Activated CD4-positive, alpha-beta T cell treated with anti-CD3 and anti-CD28 coated beads for 4 hours (primary cell): Measurements from ENCODE around the gene RPS6KC1.

Source experiments
- DNase-seq, 2 donors: peaks; one replicate each; pipeline ENCODE4 v3.0.0-alpha.2; 2020

RPS6KC1 gene

GRCh38 chr1:213244664-213245091 lies 193.6 kb downstream of the RPS6KC1 start:
- peak in 1 of 2 donors; percentile 12 for DNase-seq

GRCh38 chr1:213245260-213245910 lies 194.3 kb downstream of the RPS6KC1 start:
- DNase-seq: no peak

GRCh38 chr1:213247038-213247437 lies 196.0 kb downstream of the RPS6KC1 start:
- no peak for DNase-seq

DNA sequence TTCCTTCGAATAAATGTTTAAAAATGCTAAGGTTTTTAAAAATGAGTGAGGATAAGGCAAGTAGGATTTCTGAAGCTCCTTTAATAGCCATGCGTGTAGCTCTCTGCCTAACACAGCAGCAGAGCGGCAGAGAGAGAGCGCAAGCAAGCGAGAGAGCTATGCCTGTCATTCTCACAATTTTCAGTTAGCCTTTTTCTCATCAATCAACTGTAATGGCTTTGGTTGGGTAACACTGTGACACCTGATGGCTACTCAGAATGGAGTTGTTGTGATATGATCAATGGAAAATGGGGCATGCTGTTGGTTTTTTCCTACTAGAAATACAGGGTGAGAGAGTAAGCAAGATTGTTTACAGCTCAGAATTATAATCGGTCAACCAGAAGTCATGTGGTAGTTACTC lies 198.4 kb downstream of the RPS6KC1 start:
- no peak for DNase-seq

GRCh38 chr1:213250041-213250440 lies 199.0 kb downstream of the RPS6KC1 start:
- DNase-seq: no peak

DNA sequence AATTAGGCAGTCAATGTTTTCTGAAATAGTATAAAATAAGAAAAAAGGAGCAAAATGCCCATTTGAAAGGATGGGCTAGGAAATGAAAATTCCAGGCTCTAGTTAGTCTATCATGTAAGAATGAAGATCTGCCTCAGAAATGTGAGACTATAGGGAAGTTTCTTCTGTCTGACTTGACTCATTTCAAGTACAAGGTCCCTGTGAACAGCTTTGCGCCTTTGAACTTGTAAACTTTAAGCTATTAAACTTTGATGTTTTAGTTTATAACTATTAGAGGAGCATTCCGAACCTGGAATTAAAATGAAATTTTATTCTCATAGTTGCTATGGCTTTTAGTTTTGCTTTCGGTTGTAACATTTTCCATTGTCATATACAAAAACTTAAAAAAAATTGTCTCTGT lies 199.4 kb downstream of the RPS6KC1 start:
- DNase-seq: no peak

- no peak for DNase-seq
Observed at GRCh38 chr1:213251972-213252371, 200.9 kb downstream of the RPS6KC1 start.

DNA sequence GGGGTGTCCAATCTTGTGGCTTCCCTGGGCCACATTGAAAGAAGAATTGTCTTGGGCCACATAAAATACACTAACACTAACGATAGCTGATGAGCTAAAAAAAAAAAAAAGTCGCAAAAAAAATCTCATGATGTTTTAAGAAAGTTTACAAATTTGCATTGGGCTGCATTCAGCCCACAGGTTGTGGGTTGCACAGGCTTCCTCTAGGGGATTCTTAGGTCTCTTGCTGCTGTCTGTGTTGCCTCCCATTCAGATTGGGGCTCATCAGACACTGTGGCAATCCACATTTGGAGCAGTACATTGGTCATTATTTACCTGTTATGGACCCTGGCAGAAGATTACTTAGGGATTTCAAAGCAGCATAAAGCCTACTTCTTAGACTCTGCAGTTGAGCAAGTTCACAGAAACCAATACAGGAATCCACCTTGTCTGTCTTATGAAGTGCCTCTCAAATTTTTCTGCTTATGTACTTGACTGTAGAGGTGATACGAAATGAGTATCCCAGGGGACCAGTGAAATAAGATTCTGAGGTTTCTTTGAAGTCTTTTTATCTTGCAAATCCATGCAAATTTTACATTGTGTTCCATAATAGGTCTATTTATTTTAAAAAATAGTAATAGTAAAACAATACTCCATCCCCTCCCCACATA lies 205.5 kb downstream of the RPS6KC1 start:
- no peak for DNase-seq

DNA sequence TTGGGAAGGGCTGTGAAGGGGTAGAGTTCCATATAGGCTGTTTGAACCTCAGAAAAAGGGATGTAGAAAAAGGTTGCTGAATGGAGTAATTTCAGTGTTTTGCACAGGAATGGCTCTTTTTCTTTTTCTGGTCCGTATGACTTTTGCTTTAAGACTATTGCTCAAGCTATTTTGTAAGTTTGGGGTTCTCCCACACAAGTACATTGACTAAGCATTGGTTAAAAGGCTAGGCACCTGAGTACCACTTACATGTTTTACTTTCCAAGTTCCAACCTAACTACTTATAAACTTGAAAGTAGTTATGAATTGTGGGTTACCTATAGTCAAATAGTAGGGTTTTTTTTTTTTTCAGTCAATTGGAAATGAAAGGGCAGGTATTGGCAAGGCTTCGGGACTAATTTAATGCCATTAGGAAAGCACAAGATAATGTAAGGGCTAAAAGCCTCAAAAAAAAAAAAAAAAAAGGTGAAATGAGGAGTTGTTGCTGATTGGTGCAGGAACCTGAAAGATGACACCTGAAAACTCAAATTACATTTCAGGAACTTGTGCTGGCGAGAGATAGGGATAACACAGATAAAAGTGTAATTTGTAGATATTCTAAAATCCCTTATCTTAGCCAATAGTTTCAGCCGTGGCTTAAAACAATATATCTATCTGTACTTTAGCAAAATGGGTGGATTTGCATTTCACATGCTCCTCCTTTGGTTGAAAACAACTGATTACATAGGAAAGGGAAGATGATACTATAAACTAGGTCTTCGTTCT lies 209.5 kb downstream of the RPS6KC1 start:
- no peak for DNase-seq

- DNase-seq: no peak
Observed at GRCh38 chr1:213264531-213264930, 213.5 kb downstream of the RPS6KC1 start.

GRCh38 chr1:213266983-213267772 lies 216.1 kb downstream of the RPS6KC1 start:
- DNase-seq: no peak

DNA sequence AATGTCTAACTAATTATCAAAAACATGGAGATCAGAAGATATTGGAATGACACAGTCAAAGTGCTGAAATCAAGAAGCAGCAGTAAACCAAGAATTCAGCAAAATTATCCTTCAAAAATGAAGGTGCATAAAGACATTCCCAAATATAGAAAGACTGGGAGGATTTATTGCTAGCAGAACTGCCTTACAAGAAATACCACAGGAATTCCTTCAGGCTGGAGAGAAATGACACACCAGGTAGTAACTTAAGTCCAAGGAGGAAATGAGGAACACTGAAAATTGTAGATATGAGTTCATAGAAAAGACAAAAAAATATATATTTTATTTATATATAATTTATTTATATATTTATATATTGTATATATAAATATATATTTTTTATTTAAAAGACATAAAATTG lies 217.2 kb downstream of the RPS6KC1 start:
- DNase-seq: no peak

DNA sequence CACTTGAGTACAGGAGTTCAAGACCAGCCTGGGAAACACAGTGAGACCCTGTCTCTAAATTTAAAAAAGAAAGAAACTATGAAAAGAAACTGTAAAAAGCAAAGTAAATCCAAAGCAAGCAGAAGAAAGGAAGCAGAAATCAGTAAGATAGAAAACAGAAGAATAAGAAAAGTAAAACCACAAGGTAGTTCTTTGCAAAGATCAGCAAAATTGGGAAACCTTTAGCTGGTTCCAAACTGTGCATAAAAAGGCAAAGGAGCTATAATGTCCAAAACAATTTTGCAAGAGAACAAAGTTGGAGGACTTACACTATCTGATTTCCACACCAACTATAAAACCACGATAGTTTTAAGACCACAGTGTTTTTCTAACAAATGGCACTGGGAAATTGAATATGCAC lies 218.8 kb downstream of the RPS6KC1 start:
- DNase-seq: no peak

DNA sequence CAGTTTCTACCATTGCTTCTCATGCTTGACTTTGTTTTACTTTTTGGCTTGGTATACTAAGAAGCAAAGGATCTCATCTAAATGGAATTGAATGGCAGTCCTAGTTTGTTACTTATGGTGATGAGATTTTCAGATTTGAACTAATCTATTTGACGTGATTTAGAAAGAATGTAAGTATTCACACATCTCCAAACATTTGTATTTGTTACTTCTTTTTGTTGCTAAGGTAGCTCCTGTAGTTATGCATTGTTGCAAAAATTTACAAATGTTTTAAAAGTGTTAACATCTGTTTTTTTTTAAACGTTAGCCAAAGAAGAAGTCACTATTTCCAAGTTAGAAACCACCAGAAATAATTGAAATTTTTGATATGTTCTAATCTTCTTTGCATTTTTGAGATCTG lies 222.5 kb downstream of the RPS6KC1 start:
- DNase-seq: no peak

DNA sequence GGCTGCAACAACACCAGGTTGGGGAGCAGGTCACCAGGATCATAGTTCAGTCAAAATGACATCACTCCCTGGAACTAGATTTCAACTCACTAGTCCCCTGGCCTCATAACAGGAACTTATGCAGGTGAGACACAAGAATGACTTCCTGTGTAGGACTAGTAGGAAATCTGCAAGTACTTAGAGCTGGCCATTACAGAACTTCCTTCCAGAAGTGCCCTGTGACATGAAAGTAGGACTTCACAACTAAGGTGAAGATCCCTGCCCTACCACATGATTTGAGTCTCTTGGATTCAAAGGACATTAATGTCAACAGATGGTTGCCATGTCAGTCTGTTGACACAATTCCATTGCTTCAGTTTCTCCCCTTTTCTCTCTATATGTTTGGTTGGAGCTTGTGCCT lies 223.1 kb downstream of the RPS6KC1 start:
- DNase-seq: no peak

- no peak for DNase-seq
Observed at GRCh38 chr1:213275293-213275692, 224.3 kb downstream of the RPS6KC1 start.

- DNase-seq: no peak
Observed at GRCh38 chr1:213276236-213276635, 225.2 kb downstream of the RPS6KC1 start.

DNA sequence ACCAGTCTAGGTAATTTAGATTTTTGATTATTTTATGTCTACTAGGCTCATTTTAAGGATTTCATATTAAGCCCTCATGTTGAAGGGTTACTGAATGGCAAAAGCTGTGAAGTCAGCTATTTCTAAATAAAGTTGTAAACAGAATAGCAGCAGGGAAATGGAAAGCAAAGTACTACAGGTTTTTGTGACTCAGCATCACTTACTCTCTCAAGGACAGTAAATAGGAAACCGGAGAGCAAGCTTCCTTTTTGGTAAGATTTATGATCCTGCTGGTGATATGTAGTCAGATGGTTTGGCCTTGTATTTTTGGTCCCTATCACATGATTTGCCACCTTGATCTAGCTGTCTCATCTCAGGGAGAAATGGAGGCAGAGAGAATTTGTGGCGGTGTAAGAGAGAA lies 226.0 kb downstream of the RPS6KC1 start:
- no peak for DNase-seq

GRCh38 chr1:213279410-213279809 lies 228.4 kb downstream of the RPS6KC1 start:
- no peak for DNase-seq

DNA sequence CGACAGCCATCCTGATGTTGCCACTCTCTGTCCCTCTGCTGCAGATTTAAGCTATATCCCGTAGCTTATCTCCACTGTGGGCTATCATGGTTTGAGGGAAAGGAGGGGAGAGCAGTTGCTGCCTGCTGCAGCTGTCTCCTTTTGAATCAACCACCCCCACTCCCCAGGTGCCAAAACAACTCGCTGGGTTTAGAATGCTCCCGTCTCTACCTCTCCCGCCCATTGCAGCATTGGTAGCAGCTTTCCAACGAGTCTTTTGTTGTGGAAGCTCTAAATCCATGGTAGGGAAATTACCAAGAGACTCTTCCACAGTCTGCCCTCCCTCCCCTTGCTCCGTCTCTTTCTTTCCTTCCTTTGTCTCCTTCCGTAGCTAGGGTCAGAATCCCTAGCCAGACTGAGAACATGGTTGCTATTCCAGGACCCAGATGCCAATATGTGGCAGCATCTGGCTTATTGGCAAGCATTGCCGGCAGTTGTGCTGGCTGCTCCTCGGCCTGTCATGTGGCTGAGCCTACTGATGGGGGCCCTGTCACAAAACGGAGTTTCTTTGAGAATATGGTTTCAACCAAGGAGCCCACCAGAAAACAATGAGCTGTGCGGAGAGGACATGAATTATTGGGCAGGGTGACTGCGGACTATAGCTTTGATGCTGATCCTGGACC lies 230.7 kb downstream of the RPS6KC1 start:
- no peak for DNase-seq

DNA sequence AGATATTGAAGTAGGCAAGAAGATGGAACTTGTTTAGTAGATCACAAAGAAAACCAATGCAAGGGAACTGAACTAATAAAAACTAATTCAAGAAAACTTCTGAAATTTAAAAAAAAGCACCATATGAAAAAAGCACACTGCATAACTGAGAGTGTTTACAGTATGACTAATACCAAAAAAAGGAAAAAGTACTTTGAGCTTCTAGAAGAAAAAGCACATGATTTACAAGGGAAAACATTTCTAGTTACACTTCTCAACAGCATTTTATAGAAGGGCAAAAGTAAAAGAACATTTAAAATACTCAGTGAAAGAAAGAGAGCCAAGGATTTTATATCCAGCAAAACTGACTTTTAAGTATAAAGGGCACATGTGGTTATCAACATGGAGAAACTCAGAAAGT lies 233.6 kb downstream of the RPS6KC1 start:
- no peak for DNase-seq

GRCh38 chr1:213286235-213286634 lies 235.2 kb downstream of the RPS6KC1 start:
- DNase-seq: no peak

DNA sequence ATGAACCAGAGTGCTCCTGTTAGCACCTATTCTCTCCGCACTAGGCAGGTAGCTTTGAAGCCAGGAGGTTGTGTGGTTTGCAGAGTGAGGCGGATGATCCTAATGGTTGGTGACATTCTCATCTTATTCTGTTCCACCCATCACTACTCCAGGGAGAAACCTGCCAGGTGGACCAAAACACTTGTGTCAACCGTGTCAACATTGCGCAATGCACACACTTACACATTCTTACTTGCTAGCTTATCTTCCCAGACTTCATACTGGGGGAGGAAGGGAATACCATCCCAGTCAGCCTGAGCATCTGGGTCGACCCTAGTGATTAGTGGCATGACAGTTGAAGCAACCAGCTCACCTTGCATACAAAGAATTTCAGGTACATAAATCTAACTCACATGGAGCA lies 236.9 kb downstream of the RPS6KC1 start:
- DNase-seq: no peak
